NCI-H69 (cell line): ENCODE results near the gene PMS1.
"Not testable (repeated sequence)": the region's sequence is repeated elsewhere in the genome, so short reads cannot be mapped to it uniquely, and the experiment has no call there.

ENCODE experiments used
- DNase-seq: peaks from one replicate; lab custom pipeline; 2025; lab: John Stamatoyannopoulos, UW

Gene PMS1

GRCh38 chr2:189818249-189819038 is 34.2 kb downstream of the PMS1 start:
- DNase-seq = no peak

GRCh38 chr2:189819297-189819704 is 35.1 kb downstream of the PMS1 start:
- no peak for DNase-seq

GRCh38 chr2:189821953-189822748 is 37.9 kb downstream of the PMS1 start:
- DNase-seq = no peak

- no peak for DNase-seq
Measured at GRCh38 chr2:189824694-189825396, 40.6 kb downstream of the PMS1 start.

GRCh38 chr2:189826039-189826438 is 41.8 kb downstream of the PMS1 start:
- no peak for DNase-seq

GRCh38 chr2:189829102-189829833 is 45.0 kb downstream of the PMS1 start:
- no peak for DNase-seq

GRCh38 chr2:189830510-189830909 is 46.3 kb downstream of the PMS1 start:
- no peak for DNase-seq

- DNase-seq = no peak
Measured at GRCh38 chr2:189834059-189834458, 49.8 kb downstream of the PMS1 start.

GRCh38 chr2:189834642-189835041 is 50.4 kb downstream of the PMS1 start:
- not testable (repeated sequence) for DNase-seq

- peak; percentile 48 for DNase-seq
Measured at GRCh38 chr2:189835855-189836558, 51.8 kb downstream of the PMS1 start.

- peak; percentile 54 for DNase-seq
Measured at GRCh38 chr2:189836644-189837043, 52.4 kb downstream of the PMS1 start.

- DNase-seq = no peak
Measured at GRCh38 chr2:189837326-189837725, 53.1 kb downstream of the PMS1 start.

GRCh38 chr2:189841019-189841418 is 56.8 kb downstream of the PMS1 start:
- no peak for DNase-seq

GRCh38 chr2:189848276-189848675 is 64.0 kb downstream of the PMS1 start:
- DNase-seq = no peak

GRCh38 chr2:189849550-189849949 is 65.3 kb downstream of the PMS1 start:
- no peak for DNase-seq

- peak; percentile 74 for DNase-seq
Measured at GRCh38 chr2:189851174-189851826, 67.0 kb downstream of the PMS1 start.

- DNase-seq = no peak
Measured at GRCh38 chr2:189854187-189854586, 69.9 kb downstream of the PMS1 start.

- no peak for DNase-seq
Measured at GRCh38 chr2:189854940-189855339, 70.7 kb downstream of the PMS1 start.

- no peak for DNase-seq
Measured at GRCh38 chr2:189858291-189858690, 74.0 kb downstream of the PMS1 start.

- DNase-seq = no peak
Measured at GRCh38 chr2:189860161-189860560, 75.9 kb downstream of the PMS1 start.

GRCh38 chr2:189862751-189863150 is 78.5 kb downstream of the PMS1 start:
- DNase-seq = no peak
